Epithelial cell of esophagus (primary cell): Measurements from ENCODE around the gene SPOCK1.

Experiments
- DNase-seq: peaks from one replicate; pipeline ENCODE4 v3.0.0; 2010; ENCODE audit warnings: low read depth
- H3K4me3 ChIP-seq: 2 replicates; pipeline ENCODE4 v1.5.1; 2011; ENCODE audit warnings: mild to moderate bottlenecking, low read length, control low read depth
- TF ChIP-seq, protein P1 (sequence below): IDR thresholded peaks from 2 replicates; pipeline ENCODE4 v1.5.1; 2011; ENCODE audit warnings: low read depth, mild to moderate bottlenecking, low read length, control low read depth, inconsistent platforms; ENCODE audit not compliant: insufficient read depth; ENCODE audit errors: missing control alignments

SPOCK1 gene

GRCh38 chr5:137214446-137215189 is 284.5 kb downstream of the SPOCK1 start:
- no peak overlapping the region for H3K4me3 ChIP-seq
- TF ChIP-seq, protein P1, sequence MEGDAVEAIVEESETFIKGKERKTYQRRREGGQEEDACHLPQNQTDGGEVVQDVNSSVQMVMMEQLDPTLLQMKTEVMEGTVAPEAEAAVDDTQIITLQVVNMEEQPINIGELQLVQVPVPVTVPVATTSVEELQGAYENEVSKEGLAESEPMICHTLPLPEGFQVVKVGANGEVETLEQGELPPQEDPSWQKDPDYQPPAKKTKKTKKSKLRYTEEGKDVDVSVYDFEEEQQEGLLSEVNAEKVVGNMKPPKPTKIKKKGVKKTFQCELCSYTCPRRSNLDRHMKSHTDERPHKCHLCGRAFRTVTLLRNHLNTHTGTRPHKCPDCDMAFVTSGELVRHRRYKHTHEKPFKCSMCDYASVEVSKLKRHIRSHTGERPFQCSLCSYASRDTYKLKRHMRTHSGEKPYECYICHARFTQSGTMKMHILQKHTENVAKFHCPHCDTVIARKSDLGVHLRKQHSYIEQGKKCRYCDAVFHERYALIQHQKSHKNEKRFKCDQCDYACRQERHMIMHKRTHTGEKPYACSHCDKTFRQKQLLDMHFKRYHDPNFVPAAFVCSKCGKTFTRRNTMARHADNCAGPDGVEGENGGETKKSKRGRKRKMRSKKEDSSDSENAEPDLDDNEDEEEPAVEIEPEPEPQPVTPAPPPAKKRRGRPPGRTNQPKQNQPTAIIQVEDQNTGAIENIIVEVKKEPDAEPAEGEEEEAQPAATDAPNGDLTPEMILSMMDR = no peak
- no peak for DNase-seq

DNA sequence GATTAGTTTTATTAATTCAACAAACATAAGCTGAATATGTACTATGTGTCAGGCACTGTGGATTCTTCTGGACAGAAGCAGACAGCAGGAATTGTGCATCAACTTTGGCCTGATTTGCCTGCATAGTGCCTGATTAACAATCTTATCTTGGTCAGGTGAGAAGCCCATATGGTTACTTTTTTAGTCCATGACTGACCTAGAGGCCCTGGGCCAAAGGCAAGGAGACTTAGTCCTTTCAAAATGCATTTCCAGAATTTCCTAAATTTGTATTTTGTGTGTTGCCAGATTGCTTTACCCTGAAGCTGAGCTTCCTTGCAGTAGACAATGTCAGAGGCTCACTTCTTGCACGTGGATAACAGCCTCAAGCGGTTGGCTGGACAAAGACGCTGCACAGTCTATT is 286.7 kb downstream of the SPOCK1 start:
- DNase-seq = no peak
- no peak overlapping the region for H3K4me3 ChIP-seq
- TF ChIP-seq, protein P1 = no peak

- H3K4me3 ChIP-seq = no peak overlapping the region
- TF ChIP-seq, protein P1 = no peak
- DNase-seq = no peak
Observed at GRCh38 chr5:137209232-137209809, 289.8 kb downstream of the SPOCK1 start.

- TF ChIP-seq, protein P1 = no peak
- DNase-seq = no peak
- H3K4me3 ChIP-seq = no peak overlapping the region
Observed at GRCh38 chr5:137207023-137207760, 291.9 kb downstream of the SPOCK1 start.

DNA sequence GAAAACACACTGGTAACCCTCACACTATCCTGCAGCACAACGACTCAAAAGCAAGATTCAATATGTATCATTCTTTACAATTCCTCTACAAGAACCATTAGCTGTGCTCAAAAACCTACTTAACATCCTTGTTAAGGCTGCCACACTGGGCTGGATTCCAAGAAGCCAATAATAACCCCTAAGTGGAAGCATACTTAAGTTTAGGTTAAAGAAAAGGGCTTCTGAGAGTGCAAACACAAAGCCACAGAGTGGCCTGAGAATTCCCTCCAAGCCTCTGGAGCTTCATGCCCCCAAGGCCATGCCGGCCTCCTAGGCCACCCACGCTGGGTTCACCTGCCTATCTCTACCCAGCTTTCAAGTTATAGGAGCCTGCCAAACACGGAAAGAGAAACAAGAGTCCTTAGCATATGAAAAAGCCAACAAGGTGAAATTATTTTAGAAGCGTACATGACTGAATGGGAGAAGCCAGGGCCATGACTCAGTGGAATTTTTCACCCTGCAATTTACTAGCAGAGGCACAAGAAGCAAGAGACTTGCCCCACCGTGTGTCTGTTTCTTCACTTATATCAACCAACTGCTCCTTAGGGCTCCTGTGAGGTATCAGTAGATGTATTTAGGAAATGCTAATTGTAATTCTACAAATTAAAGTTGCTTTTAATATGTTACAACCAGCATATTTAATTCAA is 293.0 kb downstream of the SPOCK1 start:
- peak; percentile 80 for DNase-seq
- no peak overlapping the region for H3K4me3 ChIP-seq
- TF ChIP-seq, protein P1 = peak; percentile 5

DNA sequence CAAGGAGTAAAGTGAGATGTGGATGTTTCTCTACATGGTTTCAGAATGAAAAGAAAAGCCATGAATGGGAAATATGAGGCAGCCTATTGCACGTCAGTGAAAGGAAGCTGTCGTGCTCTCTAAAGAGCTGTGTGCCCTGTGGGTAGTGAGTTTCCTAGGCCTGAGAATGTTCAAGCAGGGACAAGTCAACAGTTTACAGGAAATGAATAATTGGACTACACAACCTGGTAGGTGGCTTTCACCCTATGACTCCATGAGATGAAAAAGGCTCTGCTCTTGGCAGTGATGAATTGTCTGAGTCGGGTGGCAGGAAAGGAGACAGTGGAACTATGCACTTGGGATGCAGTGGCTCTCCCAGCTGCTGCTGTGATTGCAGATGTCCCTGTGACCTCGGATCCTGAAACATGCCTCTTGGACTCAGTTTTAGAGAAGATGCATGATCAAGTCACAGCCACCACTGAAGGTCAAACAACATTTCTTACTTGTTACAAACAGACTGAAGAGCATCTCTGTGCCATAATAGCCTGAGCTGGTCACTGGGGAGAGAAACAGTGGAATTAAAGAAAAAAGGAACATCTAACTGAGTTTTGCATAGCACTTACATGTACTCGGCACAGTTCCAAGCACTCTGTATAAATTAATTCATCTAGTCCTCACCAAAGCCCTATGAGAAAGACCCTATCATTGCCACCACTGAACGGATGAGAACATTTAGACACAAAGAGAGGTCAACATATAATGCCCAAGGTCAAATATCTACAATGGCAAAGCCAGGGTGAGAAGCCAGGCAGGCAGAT is 293.7 kb downstream of the SPOCK1 start:
- H3K4me3 ChIP-seq = no peak overlapping the region
- TF ChIP-seq, protein P1 = no peak
- DNase-seq = peak; percentile 96
